ENCODE data around the gene HEATR1. TPM values are rescaled to one million over a fixed set of nuclear protein-coding genes. Genes with fewer than 3 reads are reported as not detected.
A peak's percentile ranks its signal among the peaks of the same experiment; 100 is the strongest.

The HEATR1 gene
- total RNA-seq, 1 donor from 2014 or later = 33.3 TPM

- Mint-ChIP-seq H3K9me3 (ENCODE audit: unreplicated experiment) (no peaks in the 10 kb centered on the region), H3K4me1 (ENCODE audit: unreplicated experiment) (peaks cover 18% of the 10 kb centered on the region), H3K4me3 (ENCODE audit: unreplicated experiment) (no peak overlapping the region), H3K27me3 (ENCODE audit: unreplicated experiment) (peaks cover 3% of the 10 kb centered on the region), H3K27ac (ENCODE audit: unreplicated experiment) (peak overlapping the region; percentile 7), H3K36me3 (ENCODE audit: low read depth, unreplicated experiment) (no peaks in the 10 kb centered on the region)
- no peak for TF ChIP-seq CTCF (IDR thresholded peaks at IDR 0.05; ENCODE audit: unreplicated experiment)
- DNase-seq (ENCODE audit: low spot score) = no peak
Measured at GRCh38 chr1:236516929-236517704, 87.2 kb downstream of the HEATR1 start.

DNA sequence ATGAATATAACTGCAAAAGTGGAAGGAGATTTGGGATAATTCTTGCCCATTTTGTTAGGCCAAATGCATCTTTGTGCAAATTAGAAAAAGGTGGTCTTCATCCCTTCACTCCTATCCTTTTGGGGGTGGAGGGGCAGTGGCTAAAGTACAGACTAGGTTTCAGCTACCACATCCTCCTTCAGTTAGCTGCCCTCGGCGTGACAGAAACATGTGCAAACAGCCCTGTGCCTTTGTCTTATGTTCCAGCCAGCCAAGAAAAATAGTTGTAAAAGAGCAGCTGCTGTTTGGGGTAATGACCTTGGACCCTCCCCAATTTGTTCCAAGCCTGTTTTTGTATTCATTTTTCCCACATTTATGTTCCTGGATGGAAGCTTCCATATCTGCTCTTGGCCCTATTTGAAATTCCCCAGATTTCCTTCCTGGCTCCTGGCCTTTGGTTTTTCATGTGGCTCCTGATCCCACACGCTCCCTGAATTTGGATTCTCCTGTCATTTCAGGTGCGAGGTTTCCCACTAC, 88.8 kb downstream of the HEATR1 start:
- H3K27me3 Mint-ChIP-seq (ENCODE audit: unreplicated experiment) = peaks cover 2% of the 10 kb centered on the region
- H3K9me3 Mint-ChIP-seq (ENCODE audit: unreplicated experiment) = no peaks in the 10 kb centered on the region
- peaks cover 17% of the 10 kb centered on the region for H3K4me1 Mint-ChIP-seq (ENCODE audit: unreplicated experiment)
- H3K4me3 Mint-ChIP-seq (ENCODE audit: unreplicated experiment) = no peak overlapping the region
- peak overlapping the region; percentile 34 for H3K27ac Mint-ChIP-seq (ENCODE audit: unreplicated experiment)
- no peaks in the 10 kb centered on the region for H3K36me3 Mint-ChIP-seq (ENCODE audit: low read depth, unreplicated experiment)
- no peak for DNase-seq (ENCODE audit: low spot score)
- TF ChIP-seq CTCF (IDR thresholded peaks at IDR 0.05; ENCODE audit: unreplicated experiment) = no peak

GRCh38 chr1:236514703-236515442, 89.4 kb downstream of the HEATR1 start:
- H3K27ac Mint-ChIP-seq (ENCODE audit: unreplicated experiment) = no peak overlapping the region
- no peak for DNase-seq (ENCODE audit: low spot score)
- H3K9me3 Mint-ChIP-seq (ENCODE audit: unreplicated experiment) = no peaks in the 10 kb centered on the region
- H3K4me3 Mint-ChIP-seq (ENCODE audit: unreplicated experiment) = no peak overlapping the region
- no peaks in the 10 kb centered on the region for H3K27me3 Mint-ChIP-seq (ENCODE audit: unreplicated experiment)
- peaks cover 22% of the 10 kb centered on the region for H3K4me1 Mint-ChIP-seq (ENCODE audit: unreplicated experiment)
- no peak for TF ChIP-seq CTCF (IDR thresholded peaks at IDR 0.05; ENCODE audit: unreplicated experiment)
- no peaks in the 10 kb centered on the region for H3K36me3 Mint-ChIP-seq (ENCODE audit: low read depth, unreplicated experiment)

DNA sequence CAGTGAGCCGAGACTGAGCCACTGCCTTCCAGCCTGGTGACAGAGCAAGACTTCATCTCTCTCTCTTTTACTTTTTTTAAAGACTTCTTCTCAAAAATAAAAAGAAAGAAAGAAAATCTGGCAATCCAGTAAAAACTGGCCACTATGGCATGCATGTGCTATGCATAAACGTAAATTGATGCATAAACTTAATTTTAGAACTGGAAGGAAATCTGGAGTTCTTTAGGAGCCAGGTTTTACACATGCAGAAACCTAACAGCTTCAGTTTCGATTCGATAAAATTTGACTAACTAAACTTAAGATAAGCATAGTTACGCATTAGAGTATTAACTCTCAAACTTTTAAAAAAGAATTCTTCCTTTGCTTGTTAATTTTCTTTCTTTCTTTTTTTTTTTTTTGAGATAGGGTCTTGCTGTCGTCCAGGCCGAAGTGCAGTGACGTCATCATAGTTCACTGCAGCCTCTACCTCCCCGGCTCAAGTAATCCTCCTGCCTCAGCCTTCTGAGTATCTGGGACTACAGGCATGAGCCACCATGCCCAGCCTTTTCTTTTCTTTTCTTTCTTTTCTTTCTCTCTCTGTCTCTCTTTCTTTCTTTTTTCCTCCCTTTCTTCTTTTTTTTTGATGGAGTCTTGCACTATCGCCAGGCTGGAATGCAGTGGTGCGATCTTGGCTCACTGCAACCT, 92.4 kb downstream of the HEATR1 start:
- Mint-ChIP-seq H3K9me3 (ENCODE audit: unreplicated experiment) (no peaks in the 10 kb centered on the region), H3K4me3 (ENCODE audit: unreplicated experiment) (no peak overlapping the region), H3K27ac (ENCODE audit: unreplicated experiment) (no peak overlapping the region), H3K36me3 (ENCODE audit: low read depth, unreplicated experiment) (no peaks in the 10 kb centered on the region), H3K27me3 (ENCODE audit: unreplicated experiment) (no peaks in the 10 kb centered on the region), H3K4me1 (ENCODE audit: unreplicated experiment) (peaks cover 17% of the 10 kb centered on the region)
- DNase-seq (ENCODE audit: low spot score) = no peak
- no peak for TF ChIP-seq CTCF (IDR thresholded peaks at IDR 0.05; ENCODE audit: unreplicated experiment)

Measured in endothelial cell (in vitro differentiated cells).